Hypothalamus (tissue), 51 donors: ENCODE data around the gene PYGM.
A peak's percentile ranks its signal among the peaks of the same experiment; 100 is the strongest.

Experiments
- DNase-seq, 51 donors: peaks; one replicate each; lab custom pipeline; 2025; lab: John Stamatoyannopoulos, UW

Gene PYGM

DNA sequence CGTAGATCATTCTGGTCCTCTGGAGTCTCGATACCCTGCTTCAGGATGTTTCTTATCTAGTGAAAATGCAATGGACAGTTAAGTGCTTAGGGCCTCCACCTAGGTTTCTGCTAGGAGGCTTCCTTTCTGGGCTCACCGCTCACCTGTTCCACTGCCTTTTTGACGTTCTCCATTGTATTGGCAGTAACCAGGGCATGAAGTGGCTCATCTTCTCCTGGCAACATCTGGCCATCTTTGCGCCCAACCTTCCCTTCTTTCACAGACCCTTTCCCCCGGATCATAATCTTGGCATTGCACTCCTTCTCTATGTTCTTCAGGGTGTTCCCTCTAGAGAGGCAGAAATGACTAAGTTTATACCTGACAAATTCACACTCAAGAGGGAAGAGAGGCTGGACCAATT is 9.5 kb upstream of the PYGM start:
- no peak for DNase-seq

DNA sequence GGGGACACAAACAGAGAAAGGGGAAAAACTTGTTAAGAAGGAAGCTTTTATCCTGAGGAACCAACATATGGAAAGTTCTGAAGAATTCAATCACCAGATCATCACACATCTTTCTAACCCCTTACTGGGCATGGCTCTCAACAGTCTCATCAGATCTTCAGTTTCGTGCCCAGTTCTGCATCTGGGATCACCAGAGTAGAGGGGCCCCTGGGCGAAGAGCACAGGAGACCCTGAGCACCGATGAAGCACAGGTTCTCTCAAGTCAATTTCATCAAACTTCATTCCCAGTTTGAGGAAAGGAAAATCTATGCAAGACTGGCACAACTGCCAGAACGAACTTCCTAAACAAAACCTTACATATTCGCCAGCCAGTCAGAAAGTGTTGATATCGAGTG is 8.5 kb upstream of the PYGM start:
- no peak for DNase-seq

DNA sequence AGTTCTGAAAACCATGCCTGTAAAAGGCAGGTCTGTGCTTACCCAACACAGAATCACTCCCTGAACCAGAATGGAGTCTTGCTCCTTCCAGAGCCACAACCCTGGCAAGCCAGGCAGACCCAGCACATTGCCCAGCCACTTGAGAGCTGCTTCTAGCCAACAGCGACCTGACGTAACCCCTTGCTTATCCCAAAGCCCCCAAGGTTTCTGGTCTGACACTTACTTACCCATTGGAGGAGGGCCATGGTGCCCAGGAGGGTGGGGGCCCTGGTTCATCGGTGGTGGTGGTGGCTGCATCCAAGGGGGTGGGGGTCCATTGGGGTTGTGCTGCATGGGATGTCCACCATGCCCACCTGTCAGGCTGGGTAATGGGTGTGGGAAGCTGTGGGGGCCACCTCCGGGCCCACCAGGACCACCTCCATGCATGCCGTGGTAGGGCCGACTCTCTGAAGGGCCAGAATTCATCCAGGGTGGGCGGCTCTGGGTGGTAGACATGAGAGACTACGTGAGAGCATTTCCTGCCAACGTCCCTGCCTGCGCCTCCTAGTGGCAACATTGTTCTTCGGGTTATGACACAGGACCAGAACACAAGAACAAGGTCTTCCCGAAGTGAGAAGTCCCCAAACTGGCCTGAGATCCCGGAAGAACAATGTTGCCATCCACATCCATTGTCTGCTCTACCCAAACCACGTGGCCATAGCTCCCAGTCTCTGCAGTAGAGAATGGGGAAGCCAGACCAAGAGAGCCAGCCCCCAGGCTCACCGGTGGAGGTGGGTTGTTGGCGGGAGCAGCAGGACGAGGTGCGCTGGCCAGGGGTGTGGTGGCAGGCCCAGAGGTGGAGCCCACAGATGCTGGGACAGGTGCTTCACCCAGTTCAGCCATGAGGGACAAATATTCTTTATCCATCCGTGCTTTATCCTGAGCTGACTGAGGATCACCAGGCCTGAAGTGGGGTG is 7.8 kb upstream of the PYGM start:
- DNase-seq: peak in 13 of 51 donors; percentile 10 to 61 (median 28)

DNA sequence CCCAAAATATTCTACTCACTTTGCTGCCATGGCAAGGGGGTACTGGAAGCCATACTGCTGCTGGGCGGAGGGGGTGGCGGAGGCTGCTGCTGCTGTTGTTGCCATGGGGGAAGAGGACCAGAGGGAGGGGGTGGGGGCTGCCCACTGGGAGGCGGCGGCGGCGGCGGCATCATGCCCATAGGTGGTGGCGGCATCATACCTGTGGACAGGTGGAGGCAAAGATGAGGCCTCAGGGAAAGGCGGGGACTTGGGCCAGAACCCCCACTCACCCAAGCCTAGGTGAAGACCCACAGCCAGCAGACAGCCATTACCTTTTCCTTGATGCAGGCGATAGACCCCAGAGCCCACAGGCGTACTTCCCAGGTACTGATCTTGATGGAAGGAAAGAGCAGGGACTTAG is 7.1 kb upstream of the PYGM start:
- no peak for DNase-seq

DNA sequence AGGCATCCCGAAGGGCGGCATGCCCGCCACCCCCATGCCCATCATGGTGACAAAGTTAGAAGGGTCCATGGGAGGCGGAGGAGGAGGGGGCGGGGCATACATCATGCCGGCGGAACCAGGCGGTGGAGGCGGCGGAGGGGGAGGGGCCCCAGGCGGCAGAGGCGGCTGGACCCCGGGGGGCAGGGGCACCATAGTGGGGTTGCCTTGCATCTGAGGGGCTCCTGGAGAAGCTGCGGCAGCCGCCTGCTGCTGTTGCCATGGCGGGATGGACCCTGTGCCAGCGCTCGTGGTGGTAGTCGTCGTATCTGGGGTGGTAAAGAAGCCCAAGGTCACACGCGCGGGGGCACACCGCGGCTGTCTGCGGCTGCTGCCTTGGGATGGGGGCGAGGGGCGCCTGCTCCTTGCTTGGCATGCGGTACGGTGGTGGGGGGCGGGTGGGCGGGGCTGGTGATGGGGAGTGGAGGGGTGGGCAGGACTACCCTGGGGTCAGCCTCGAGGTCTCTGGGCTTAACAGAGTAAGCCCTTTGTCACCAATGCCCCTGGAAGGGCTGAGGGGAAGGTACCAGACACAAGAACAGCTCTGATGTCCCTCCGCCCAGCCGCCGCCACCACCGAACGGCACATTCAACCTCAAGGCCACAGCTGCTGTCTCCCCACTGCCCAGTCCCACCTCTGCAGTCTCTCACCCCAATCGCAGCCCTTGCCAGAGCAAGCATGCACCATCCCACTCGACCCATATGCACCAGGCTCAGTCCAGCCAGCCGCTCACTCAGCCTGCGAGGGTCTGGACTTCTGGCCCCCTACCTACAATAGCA is 6.3 kb upstream of the PYGM start:
- no peak for DNase-seq

DNA sequence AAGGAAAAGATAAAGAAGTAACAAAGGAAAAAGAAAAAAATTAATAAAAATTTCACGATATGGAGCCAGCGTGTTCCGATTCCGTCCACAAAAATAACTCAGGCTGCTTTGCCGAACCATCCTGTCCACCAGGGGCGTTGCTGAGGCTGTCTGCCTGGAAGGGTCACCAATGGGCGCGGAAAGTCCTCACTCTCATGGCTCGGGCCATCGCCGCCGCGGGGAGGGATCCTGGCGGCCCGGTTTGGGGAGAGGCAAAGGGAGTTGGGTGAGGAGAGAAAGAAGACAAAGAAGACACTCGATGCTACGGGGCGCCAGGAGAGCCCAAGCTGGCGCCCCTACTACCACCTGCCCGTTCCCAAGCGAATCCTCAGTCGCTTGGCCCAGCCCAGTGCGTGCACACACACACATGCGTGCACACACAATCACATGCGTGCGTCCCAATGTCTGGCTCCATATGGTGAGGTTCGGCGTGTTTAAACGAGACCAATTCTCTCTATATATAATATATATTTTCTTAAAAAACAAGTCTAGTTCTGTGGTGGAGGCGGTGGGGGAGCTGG is 5.6 kb upstream of the PYGM start:
- DNase-seq: no peak

DNA sequence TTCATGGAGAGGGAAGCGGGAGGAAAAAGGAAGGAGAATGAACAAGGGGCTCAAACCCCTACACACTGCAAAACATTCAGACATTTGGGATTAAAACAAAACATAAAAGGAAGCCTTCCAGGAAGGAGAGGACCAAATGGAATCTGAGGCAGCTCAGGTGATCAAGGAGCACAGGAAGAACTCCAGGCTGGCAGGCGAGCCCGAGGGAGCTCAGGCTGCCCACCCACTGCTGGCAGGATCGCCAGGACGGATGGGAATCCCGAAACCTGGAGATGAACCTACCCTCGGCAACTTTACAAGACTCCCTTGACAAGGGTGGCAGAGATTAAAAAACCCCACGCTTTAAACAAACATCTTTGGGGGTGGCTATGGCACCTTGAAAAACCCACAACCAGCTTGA is 5.0 kb upstream of the PYGM start:
- no peak for DNase-seq

DNA sequence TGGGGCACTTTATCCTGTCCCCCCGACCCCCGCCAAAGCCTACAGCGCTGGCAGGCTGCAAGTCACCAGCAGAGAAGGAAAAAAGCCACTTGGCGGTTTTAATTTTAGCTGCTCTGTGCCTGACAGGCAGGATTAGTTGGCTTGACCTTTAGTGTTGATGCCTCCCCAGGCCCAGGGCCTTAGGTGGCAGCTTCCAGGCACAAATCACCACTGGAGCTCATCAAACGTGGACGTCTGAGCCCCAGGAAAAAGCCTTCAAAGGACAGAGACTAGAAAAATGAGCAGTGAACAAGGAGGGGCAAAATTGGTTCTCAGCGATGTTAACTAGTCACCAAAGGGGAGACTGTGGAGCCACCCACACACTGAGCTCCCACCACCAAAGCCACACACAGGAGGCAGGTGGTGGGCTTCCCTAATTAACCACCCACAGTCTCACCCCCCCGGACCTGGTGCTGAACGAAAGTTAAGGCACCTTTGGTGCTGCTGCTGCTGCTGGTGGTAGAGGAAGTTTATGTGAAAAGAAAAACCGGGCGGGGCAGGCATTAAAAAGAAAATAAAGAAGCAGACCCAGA is 4.4 kb upstream of the PYGM start:
- peak in 1 of 51 donors; percentile 26 for DNase-seq

DNA sequence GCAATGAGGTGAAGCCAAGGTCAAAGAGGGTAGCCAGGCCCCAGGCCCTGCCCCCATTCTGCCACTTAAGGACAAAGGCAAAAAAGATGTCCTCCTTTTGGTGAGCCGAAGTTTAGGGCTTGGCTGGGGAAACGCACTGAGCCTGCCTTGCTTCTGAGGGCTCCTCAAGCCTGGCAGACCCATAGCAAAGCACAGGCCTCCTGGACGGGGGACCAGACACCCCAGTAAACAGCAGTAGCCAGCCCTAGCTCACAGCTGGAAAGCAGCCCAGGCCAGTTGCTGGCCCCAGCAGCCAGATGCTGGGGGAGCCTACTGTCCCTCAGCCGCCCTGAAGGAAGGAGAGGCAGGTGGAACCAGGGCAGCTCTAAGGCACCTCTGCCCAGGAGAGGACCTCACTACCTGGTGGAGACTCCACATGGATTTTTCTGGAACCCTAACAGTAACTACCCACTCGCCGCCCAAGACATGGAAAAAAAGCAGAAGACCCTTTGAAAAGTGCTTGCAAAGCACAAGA is 3.8 kb upstream of the PYGM start:
- peak in 10 of 51 donors; percentile 30 to 68 (median 42) for DNase-seq

DNA sequence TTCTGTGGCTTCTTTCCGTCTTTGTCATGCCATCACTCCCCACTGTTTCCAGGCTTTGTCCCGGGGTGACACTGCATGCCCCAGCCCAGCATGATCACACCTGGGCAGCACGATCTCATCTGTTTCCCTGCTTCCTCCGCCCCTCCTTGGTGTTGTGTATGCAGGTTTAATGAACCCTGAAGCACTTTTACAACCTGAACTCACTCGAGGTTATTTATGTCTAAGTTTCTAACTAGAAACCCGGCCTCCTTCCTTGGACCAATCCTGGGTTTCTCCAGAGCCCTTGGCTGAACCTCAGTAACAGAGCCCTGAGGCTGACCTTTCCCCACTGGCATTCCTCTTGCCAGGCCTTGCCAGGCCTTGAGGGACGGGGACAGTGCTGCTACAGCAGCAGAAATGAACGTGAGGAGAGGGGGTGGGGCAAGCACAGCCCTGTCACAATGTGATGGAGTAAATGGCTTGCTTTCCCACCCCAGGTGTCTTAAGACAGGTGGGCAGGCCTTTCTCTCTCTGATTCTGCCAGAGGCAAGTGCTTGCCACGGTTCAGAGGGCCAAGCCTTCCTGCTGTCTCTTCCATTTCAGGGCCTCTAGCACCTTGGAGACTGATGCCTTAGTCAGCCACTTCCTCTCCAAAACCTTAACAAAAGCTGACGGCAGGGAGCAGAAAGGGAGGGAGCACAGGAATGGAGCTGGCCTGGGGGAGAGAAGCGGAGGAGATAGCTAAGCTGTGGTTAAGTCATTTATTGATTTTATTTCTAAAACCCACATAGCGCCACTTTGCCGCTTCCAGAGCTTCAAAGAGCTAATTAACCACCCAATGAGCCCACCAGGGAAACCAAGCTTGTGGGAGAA is 3.1 kb upstream of the PYGM start:
- peak in 11 of 51 donors; percentile 16 to 68 (median 43) for DNase-seq

DNA sequence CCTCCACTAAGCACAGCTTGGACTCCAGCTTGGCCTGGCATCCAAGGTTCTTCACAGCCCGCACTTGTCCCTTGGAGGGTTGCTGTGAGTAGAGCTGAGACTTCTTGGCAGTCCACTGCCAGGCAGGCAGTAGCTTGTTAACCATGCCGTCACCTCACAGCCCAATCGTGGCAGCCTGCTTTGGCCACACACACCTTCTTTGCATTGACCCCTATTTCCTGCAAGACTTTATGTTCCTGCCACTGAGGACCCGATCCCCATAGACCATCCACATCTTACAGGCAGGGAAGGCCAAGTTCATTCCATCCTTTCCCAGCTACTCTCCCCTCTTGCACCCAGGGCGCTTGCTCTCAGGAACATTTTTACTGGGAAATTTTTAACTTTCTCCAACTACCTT is 2.5 kb upstream of the PYGM start:
- DNase-seq: peak in 16 of 51 donors; percentile 18 to 67 (median 40)

DNA sequence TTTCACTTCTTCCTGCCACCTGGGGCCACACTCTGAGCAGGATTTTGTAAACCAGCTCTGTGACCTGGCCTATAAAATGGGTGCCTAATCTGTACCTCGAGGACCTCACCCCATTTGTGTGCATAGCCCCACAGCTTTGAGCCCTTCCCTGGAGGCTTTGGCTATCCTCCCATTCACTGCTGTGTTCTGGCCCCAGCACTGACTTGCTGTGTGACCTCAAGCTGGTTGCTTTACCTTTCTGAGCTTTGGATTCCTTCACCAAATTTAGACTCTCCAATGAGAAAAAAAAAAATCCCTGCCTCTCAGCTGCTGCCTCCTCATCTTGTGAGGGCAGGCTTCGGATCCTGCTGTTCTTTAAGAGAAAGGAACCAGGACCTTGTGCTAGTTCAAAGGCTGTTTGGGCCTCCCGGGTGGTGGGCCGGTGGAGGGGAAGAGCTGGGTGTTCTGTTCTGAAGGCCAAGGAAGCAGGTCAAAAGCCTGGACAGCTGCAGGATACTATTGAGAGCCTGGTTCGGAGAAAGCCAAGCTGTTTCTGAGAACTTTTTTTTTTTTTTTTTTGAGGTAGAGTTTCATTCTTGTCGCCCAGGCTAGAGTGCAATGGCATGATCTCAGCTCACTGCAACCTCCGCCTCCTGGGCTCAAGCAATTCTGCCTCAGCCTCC is 1.1 kb upstream of the PYGM start:
- no peak for DNase-seq

DNA sequence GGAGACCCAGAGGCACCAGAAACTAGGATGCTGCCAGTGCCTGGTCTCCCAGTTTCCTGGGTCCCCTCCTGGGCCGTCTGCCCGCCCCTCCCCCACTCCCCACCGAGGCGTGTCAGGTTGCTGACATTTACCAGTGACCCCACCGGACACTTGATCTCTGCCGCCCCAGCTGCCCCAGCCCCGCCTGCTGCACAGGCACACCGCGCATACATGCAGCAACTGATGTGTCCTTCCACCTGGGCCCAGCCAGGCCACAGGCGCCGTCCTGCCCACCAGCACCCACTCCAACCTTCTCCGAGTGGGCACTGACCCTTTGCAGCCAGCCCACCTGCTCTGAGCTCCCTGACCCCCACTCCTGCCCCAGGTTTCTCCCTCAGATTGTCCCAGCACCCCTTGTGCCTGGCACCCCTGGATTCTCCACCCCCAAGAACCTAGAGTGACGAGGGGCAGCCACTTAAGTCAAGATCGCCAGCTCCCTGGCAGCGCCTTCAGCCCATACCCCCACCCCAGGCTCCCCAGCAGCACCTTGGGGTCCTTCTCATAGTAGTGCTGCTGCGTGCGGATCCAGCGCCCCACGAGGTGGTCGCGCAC is 548 bp downstream of the PYGM start:
- no peak for DNase-seq

DNA sequence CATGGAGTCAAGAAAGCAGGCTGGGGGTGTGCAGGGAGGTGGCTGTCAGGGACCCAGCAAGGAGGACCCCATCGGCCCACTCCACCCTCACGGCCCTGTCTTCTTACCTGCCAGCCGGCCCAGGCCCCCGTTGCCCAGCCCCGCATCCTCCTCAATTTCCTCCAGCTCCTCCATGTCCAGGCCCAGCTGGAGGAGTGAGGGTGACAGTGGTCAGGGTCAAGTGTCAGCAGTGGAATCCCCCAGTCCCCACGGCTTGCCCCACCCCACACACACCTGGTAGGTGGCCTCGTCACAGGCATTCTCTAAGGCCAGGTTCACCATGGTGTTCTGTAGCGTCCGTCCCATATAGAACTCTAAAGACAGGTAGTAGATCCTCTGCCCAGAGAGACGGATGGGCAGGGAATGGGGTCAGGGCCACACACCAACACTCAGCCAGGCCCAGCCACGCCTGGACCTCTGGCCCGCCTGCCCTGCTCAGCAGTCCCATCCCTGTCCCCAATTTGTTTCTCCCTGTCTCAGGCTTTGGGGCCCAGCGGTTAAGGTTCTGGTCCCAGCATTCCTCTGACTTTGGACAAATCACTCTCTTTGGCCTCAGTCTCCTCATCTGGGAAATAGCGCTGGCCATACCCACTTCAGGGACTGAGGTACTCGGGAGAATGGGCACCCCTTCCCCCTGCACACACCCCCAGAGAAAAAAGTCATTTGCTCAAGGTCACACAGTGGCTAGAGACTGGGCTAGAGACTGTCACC is 1.3 kb downstream of the PYGM start:
- DNase-seq: no peak

DNA sequence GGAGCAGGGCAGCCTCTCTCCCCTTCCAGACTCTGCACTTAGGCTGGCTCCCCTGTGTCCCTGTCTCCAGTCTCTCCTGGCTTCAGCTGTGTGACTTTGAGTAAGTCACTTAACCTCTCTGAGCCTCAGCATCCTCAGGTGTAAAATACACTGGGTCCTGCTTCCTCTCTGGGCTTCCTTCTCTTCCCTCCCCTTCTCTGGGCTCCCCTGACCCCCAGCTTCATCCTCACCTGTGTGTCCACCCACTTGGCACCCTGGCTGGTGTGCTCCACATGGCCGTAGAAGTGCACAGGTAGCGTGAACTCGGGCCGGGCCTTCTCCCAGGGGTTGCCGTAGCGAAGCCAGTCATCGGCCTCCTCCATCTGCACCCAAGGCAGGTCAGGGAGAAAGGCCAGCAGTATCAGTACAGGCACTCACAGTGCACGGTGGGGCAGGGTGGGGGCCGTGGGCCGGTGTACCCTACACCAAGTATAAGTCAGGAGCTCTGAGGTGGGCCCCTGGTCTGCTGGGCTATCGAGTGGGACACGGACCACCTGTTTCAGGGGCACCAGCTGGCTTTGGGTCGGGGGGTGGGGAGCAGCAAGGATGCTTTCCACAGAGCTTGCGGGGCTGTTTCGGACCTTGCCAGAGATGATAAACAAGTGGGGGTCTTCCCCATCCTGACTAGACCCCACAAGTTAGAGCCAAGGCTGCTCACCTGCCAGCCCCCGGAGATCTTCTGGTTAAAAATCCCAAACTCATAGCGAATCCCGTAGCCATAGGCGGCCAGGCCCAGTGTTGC is 2.0 kb downstream of the PYGM start:
- no peak for DNase-seq

DNA sequence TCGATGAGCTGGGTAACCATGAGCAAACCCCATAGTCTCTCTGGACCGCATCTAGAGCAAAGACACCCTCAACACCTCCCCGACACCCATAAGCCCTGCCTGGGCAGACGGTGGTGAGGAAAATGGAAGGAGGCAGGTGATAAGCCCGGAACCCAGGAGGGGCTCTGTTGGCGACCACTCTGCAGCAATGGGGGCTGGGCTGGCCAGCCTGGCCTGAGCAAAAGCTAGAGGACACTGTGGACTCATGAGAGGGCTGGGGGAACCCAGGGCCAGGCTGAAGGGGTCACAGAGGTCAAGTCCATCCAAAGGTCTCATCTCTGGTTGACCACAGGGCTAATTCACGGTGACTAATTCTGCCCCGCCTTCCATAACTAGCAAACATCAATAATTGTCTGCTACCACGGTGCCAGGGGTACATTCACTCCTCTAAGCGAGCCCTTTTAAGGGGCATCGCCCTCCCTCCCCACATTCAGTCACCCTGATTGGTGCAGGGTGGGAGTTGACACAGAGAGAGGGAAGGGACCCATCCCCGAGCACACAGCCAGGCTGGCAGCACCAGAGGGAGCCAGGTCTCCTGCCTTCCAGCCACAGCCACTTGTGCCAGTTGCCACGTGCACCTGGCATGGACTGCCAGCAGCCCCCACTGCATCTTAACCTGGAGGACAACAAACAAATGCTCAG is 4.0 kb downstream of the PYGM start:
- no peak for DNase-seq
